Tibial nerve (tissue), 4 donors: ENCODE measurements around the gene GABRR1. TPM values are rescaled to one million over a fixed set of nuclear protein-coding genes. Genes with fewer than 3 reads are reported as not detected.
A peak's percentile ranks its signal among the peaks of the same experiment; 100 is the strongest.

Experiments used
- DNase-seq, 2 donors: peaks; one replicate each; pipeline ENCODE4 v3.0.0-alpha.2; 2019; ENCODE audit warnings: low spot score in 2 of 2
- H3K27ac ChIP-seq, 4 donors: fragments of 200-600 bp; sonication (generic) in 3 of 4; one replicate each; pipeline ENCODE4 v1.5.1; 2017 to 2019; ENCODE audit warnings: mild to moderate bottlenecking in 1 of 4
- H3K27me3 ChIP-seq, 2 donors: fragments of 200-600 bp; sonication (generic) in 1 of 2; one replicate each; pipeline versions ENCODE4 v1.5.1 to v1.6.0; 2017 to 2019
- H3K36me3 ChIP-seq, 3 donors: fragments of 200-600 bp; sonication (generic); one replicate each; pipeline ENCODE4 v1.5.1; 2018 to 2019
- H3K4me1 ChIP-seq, 4 donors: fragments of 200-600 bp; sonication (generic) in 3 of 4; one replicate each; pipeline ENCODE4 v1.5.1; 2017 to 2019
- H3K4me3 ChIP-seq, 4 donors: fragments of 200-600 bp; sonication (generic) in 3 of 4; one replicate each; pipeline ENCODE4 v1.5.1; 2017 to 2019; ENCODE audit warnings: mild to moderate bottlenecking in 1 of 4, moderate library complexity in 1 of 4
- H3K9me3 ChIP-seq, 4 donors: fragments of 200-600 bp; sonication (generic) in 3 of 4; one replicate each; pipeline ENCODE4 v1.5.1; 2017 to 2019
- EP300 ChIP-seq, 2 donors: sonication (generic); formaldehyde crosslinking; IDR thresholded peaks; one replicate each; pipeline ENCODE4 v1.6.1; 2017; ENCODE audit warnings: antibody characterized with exemption in 2 of 2, mild to moderate bottlenecking in 1 of 2
- POLR2A ChIP-seq, 2 donors: fragments of 450-650 bp; IDR thresholded peaks; one replicate each; pipeline ENCODE4 v1.6.1; 2017; ENCODE audit warnings: antibody characterized with exemption in 2 of 2, mild to moderate bottlenecking in 2 of 2, moderate library complexity in 2 of 2
- WGBS, 2 donors: methylation state at CpG; one replicate each; pipeline ENCODE4 v1.1.5; 2018; 5-methylcytosine and 5-hydroxymethylcytosine counted together
- total RNA-seq, 4 donors: library from RNA; depleted of rRNA; stranded (reverse); fragments of >200 nt; gene quantifications; one replicate each; pipeline ENCODE4 v1.1.0, GENCODE V29; 2016
- TF ChIP-seq, protein P1 (sequence below), 5 experiments: fragments of 200-600 bp in 3 of 5; fragments of 450-650 bp in 2 of 5; sonication (generic) in 3 of 5; IDR thresholded peaks; one replicate each; pipeline ENCODE4 v1.5.1; 2016 to 2019; ENCODE audit warnings: antibody characterized with exemption in 5 of 5, mild to moderate bottlenecking in 3 of 5, moderate library complexity in 2 of 5

Gene GABRR1
- total RNA-seq, 4 donors from 2014 or later: not detected

DNA sequence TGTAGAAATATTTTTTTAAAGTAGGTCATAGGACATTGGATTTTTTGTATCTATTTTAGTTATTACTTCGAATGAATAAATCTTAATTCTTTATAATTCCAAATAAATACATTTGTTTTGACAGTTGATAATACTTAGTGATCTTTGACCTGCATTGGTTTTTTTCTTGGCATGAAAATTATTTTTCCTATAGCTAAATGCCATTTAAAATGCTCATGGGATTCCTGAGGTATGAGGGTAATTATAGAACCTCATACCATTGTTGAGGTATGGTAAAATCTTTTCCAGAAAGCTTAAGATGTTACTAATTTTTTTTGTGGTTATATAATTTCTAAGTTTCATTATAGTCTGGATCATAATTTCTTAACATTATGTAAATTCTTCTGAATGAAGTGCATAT, 63.0 kb downstream of the GABRR1 start:
- Histone ChIP-seq H3K4me1 (no peaks in the 10 kb centered on the region), H3K27me3 (no peaks in the 10 kb centered on the region), H3K4me3 (no peak overlapping the region), H3K9me3 (no peaks in the 10 kb centered on the region), H3K36me3 (peaks cover 0 to 20% (median 0%) of the 10 kb centered on the region in 3 donors), H3K27ac (no peak overlapping the region)
- no peak for DNase-seq
- TF ChIP-seq EP300 (IDR thresholded peaks at IDR 0.05) (no peak), POLR2A (IDR thresholded peaks at IDR 0.05) (no peak)
- 60 to 69% methylated on average over 1 of the region's 1 CpG for WGBS, 2 donors

GRCh38 chr6:89148016-89148750, 69.0 kb downstream of the GABRR1 start:
- H3K27ac ChIP-seq: peak overlapping the region in 1 of 4 donors; percentile 86
- TF ChIP-seq POLR2A (IDR thresholded peaks at IDR 0.05) (no peak), EP300 (IDR thresholded peaks at IDR 0.05) (no peak)
- TF ChIP-seq, protein P1, sequence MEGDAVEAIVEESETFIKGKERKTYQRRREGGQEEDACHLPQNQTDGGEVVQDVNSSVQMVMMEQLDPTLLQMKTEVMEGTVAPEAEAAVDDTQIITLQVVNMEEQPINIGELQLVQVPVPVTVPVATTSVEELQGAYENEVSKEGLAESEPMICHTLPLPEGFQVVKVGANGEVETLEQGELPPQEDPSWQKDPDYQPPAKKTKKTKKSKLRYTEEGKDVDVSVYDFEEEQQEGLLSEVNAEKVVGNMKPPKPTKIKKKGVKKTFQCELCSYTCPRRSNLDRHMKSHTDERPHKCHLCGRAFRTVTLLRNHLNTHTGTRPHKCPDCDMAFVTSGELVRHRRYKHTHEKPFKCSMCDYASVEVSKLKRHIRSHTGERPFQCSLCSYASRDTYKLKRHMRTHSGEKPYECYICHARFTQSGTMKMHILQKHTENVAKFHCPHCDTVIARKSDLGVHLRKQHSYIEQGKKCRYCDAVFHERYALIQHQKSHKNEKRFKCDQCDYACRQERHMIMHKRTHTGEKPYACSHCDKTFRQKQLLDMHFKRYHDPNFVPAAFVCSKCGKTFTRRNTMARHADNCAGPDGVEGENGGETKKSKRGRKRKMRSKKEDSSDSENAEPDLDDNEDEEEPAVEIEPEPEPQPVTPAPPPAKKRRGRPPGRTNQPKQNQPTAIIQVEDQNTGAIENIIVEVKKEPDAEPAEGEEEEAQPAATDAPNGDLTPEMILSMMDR (IDR thresholded peaks at IDR 0.05): no peak
- peaks cover 0 to 25% (median 8%) of the 10 kb centered on the region in 4 donors for H3K4me1 ChIP-seq
- no peaks in the 10 kb centered on the region for H3K36me3 ChIP-seq
- H3K27me3 ChIP-seq: no peaks in the 10 kb centered on the region
- no peak for DNase-seq
- H3K9me3 ChIP-seq: no peaks in the 10 kb centered on the region
- no peak overlapping the region for H3K4me3 ChIP-seq
- WGBS, 2 donors: 92 to 95% methylated on average over 17 of the region's 17 CpGs

DNA sequence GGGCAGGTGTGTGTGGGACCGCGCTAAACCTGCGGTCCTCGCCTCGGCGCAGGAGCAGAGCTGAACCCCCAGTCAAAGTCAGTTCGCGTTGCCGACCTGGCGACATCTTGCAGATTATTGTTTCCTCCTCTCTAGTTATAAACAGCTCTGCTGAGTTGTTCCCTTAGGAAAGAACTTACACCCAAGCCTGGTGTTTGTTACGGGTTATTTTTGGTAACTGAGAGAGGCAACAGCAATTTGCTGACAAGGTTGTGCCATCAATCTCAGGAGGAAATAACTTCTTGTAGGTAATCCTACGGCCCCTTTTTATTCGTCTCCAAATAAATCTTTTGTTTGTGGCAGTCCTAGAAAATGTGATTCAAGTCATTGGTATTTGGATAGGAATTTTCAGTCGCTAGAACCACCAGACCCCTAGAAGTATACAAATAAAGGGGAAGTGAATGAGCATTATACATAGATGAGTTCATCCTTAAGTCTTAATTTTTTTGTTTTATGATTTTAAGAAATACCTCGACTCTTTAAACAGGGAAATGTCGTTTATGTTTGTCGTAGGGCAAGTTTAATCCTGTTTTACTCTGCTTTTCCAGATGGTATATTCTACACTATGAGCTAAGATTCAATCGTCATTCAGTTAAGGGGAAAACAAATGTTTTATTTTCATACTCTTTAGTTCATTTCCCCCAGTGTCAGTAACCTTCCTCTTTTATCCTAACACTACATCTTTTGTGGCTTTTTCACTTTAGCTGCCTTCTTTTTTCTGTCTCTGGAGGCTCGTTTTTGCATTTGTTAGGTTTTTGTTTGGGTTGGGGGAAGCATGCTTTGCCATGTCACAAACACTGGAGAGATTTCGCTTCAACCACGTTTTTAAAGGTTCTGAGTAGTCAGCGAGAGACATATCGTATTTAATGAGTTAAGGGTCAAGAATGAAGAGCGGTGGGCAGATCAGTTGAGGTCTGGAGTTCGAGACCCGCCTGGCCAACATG, 70.1 kb downstream of the GABRR1 start:
- Histone ChIP-seq H3K27ac (peak overlapping the region; percentile 67 to 93 (median 87)), H3K4me1 (peaks cover 0 to 25% (median 8%) of the 10 kb centered on the region in 4 donors), H3K36me3 (no peaks in the 10 kb centered on the region), H3K27me3 (no peaks in the 10 kb centered on the region), H3K9me3 (no peaks in the 10 kb centered on the region), H3K4me3 (peak overlapping the region; percentile 76 to 99 (median 90))
- 25 to 31% methylated on average over 21 to 26 of the region's 26 CpGs for WGBS, 2 donors
- no peak for DNase-seq
- TF ChIP-seq POLR2A (IDR thresholded peaks at IDR 0.05): no peak
- no peak for TF ChIP-seq EP300 (IDR thresholded peaks at IDR 0.05)
- TF ChIP-seq, protein P1 (IDR thresholded peaks at IDR 0.05): no peak

GRCh38 chr6:89145956-89146717, 71.0 kb downstream of the GABRR1 start, which contains the start of gene PM20D2:
TSS of gene PM20D2 (plus strand) at chr6:89146055. CDS start at chr6:89146145, 90 bp downstream.
- no peaks in the 10 kb centered on the region for H3K9me3 ChIP-seq
- peak in 1 of 2 donors; percentile 15 for DNase-seq
- H3K27ac ChIP-seq: peak within 1 kb of the TSS; percentile 67 to 93 (median 87)
- H3K4me1 ChIP-seq: peaks cover 0 to 25% (median 8%) of the 10 kb centered on the region in 4 donors
- peak; percentile 31 to 51 for TF ChIP-seq POLR2A (IDR thresholded peaks at IDR 0.05)
- TF ChIP-seq, protein P1 (IDR thresholded peaks at IDR 0.05): peak in 1 of 5 experiments; percentile 6
- TF ChIP-seq EP300 (IDR thresholded peaks at IDR 0.05): peak in 1 of 2 donors; percentile 66
- H3K4me3 ChIP-seq: peak within 1 kb of the TSS; percentile 76 to 99 (median 90)
- H3K36me3 ChIP-seq: no peaks in the 10 kb centered on the region
- H3K27me3 ChIP-seq: no peaks in the 10 kb centered on the region
- WGBS, 2 donors: 0 to 2% methylated on average over 21 to 33 of the region's 102 CpGs
